ENCODE measurements around the gene NCCRP1.

NCCRP1 gene

GRCh38 chr19:39202998-39203355 lies 6.2 kb downstream of the NCCRP1 start:
- no peak overlapping the region for H3K27ac ChIP-seq
- TF ChIP-seq CTCF (conservative IDR thresholded peaks at IDR 0.05) = no peak

- no peak within 1 kb of the TSS for H3K27ac ChIP-seq
- no peak for TF ChIP-seq CTCF (conservative IDR thresholded peaks at IDR 0.05)
Observed at GRCh38 chr19:39203372-39204341, 6.9 kb downstream of the NCCRP1 start, which contains the start of gene SYCN. SYCN (minus strand) TSS chr19:39204263; CDS start chr19:39204254, 9 bp downstream.

GRCh38 chr19:39205449-39205764 lies 8.6 kb downstream of the NCCRP1 start:
- no peak for TF ChIP-seq CTCF (conservative IDR thresholded peaks at IDR 0.05)
- no peak overlapping the region for H3K27ac ChIP-seq

- H3K27ac ChIP-seq = no peak overlapping the region
- TF ChIP-seq CTCF (conservative IDR thresholded peaks at IDR 0.05) = no peak
Observed at GRCh38 chr19:39206122-39206521, 9.4 kb downstream of the NCCRP1 start.

- TF ChIP-seq CTCF (conservative IDR thresholded peaks at IDR 0.05) = no peak
- no peak overlapping the region for H3K27ac ChIP-seq
Observed at GRCh38 chr19:39207293-39207836, 10.6 kb downstream of the NCCRP1 start.

GRCh38 chr19:39208175-39208795 lies 11.5 kb downstream of the NCCRP1 start:
- TF ChIP-seq CTCF (conservative IDR thresholded peaks at IDR 0.05) = no peak
- no peak overlapping the region for H3K27ac ChIP-seq

GRCh38 chr19:39209196-39209595 lies 12.4 kb downstream of the NCCRP1 start:
- no peak for TF ChIP-seq CTCF (conservative IDR thresholded peaks at IDR 0.05)
- H3K27ac ChIP-seq = no peak overlapping the region

Measured in VCaP (cell line).